Upper lobe of left lung (tissue), 4 donors: ENCODE data around the gene PPP2R5E.

Experiments
- EP300 ChIP-seq, 4 donors: sonication (generic); formaldehyde crosslinking; IDR thresholded peaks; one replicate each; pipeline ENCODE4 v1.5.1; 2017; ENCODE audit warnings: antibody characterized with exemption in 4 of 4, control low read depth in 2 of 4
- POLR2A ChIP-seq, 4 donors: fragments of 450-650 bp; IDR thresholded peaks; one replicate each; pipeline ENCODE4 v1.5.1; 2016 to 2017; ENCODE audit warnings: antibody characterized with exemption in 4 of 4, mild to moderate bottlenecking in 2 of 4
- TF ChIP-seq, protein P1 (sequence below), 6 experiments: fragments of 450-650 bp in 4 of 6; fragments of 200-600 bp in 2 of 6; sonication (generic) in 2 of 6; IDR thresholded peaks; one replicate each; pipeline ENCODE4 v1.5.1; 2016 to 2019; ENCODE audit warnings: antibody characterized with exemption in 6 of 6

DNA sequence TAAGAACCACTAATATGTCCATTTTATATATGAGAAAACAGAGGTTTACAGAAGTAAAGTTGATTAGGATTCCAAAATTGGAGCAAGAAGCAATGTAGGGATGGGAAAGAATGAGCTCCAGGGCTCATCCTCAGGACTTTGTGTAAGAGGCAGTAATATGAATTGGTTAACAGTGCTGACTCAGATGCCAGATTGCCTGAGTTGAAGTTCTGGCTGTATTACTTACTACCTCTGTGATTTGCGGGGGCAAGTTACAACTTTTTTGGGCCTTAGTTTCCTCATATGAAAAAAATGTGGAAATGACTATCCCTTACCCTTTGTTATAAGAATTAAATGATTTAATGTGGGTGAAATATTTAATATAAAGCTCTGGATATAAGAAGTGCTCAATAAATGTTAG is 35.1 kb upstream of the PPP2R5E start:
- TF ChIP-seq POLR2A (IDR thresholded peaks at IDR 0.05) (no peak), EP300 (IDR thresholded peaks at IDR 0.05) (no peak)
- TF ChIP-seq, protein P1, sequence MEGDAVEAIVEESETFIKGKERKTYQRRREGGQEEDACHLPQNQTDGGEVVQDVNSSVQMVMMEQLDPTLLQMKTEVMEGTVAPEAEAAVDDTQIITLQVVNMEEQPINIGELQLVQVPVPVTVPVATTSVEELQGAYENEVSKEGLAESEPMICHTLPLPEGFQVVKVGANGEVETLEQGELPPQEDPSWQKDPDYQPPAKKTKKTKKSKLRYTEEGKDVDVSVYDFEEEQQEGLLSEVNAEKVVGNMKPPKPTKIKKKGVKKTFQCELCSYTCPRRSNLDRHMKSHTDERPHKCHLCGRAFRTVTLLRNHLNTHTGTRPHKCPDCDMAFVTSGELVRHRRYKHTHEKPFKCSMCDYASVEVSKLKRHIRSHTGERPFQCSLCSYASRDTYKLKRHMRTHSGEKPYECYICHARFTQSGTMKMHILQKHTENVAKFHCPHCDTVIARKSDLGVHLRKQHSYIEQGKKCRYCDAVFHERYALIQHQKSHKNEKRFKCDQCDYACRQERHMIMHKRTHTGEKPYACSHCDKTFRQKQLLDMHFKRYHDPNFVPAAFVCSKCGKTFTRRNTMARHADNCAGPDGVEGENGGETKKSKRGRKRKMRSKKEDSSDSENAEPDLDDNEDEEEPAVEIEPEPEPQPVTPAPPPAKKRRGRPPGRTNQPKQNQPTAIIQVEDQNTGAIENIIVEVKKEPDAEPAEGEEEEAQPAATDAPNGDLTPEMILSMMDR (IDR thresholded peaks at IDR 0.05), result no peak
